Medulla oblongata (tissue), 1 donor: ENCODE data around the gene CARS1.

Source experiments
- DNase-seq: peaks from one replicate; pipeline ENCODE4 v3.0.0-alpha.2; 2015; ENCODE audit errors: extremely low spot score

The CARS1 gene

DNA sequence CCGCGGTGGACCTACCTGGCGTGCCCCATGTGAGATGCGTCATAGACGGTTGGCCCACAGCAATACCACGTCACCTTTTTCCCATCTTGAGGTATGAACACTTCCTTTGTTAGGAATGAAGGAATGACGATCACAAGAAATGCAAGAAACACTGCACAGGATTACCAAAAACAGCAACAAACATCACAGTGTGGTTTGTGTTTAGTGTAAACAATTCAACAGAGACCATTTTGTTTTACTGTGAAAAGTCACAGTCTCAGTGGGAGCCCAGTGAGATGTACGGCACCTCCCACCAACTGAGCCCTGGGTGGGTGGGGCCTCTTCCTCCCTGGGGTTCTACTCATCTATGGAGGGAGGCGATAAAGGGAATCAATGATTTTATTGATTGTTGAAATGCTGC is 16.3 kb downstream of the CARS1 start:
- DNase-seq = no peak

- DNase-seq = no peak
These were observed 19.3 kb downstream of the CARS1 start for GRCh38 chr11:3037945-3038271.

DNA sequence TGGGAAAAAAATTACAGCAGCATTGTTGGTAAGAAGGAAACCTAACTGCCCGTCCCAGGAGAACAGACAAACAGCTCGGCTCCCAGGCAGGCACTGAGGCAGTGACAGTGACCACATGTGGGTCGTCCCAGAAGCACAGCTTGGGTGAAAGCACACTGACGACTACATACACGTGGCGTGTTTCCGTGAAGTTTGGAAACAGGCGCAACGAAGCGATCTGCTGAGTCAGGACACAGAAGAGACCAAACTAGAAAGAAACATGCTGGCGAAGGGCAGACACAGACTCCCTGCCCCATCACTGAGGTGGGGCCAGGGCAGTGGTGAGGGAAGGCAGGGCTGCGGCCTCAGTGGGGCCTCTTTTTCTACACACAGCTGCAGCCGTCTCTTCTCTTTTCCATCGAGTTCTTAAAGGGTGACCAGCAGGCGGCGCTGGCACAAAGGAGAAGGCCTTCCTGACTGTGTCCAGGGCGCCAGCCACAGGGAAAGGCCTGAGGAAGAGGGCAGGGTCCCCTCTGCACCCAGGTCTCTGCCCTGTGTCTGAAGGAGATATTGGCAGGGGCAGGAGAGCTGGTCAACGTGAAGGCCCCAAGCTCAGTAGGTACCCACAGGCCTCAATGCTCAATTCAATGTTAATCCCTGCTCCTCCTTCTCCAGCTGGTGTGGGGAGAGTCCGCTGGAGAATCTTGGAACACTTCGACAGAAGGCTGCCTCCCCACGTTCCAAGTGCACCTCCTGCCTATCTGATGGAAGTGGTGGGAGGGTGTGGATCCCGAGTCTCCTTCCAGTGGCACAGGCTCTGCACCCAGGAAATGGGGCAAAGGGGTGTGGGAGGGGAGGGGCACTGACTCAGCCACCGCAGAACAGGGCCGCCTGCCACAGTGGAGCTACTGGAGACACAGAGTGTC is 19.9 kb downstream of the CARS1 start:
- peak; percentile 95 for DNase-seq

GRCh38 chr11:3036419-3036818 is 20.8 kb downstream of the CARS1 start:
- DNase-seq = peak; percentile 70

GRCh38 chr11:3035333-3035732 is 21.9 kb downstream of the CARS1 start:
- no peak for DNase-seq

DNA sequence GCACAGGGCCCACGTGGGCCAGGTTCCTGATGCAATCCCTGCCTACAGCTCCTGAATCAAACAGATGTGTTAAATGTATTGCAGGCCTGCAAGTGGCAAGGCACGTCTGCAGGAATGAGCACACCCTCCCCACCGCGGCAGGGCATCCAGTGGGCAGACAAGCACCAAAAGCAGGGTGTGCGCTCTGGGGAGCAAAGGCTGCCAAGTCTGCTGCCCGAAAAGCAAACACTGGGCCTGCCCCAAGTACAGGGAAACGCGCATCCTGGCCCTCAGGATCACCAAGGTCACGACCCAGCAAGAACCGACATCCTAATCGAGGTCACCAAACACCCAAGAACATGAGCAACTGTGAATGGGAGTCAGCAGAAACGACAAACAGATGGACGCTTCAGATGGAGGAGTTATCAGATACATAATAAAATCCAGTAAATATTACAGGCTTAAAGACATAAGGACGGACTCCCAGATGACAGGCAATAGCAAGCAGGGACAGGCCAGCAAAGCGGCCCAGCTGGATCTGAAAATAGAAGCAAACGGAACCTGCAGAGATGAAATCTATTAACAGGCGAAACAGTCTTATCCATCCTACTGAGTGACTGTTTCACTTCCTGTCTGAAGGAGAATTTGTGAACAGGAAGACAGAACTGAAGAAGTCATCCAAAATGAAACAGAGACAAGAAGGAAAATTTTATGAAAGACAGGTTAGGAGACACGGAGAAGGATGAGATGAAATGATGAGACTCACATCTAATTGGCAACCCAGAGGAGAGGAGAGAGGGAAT is 26.7 kb downstream of the CARS1 start:
- peak; percentile 65 for DNase-seq

- DNase-seq = no peak
These were observed 28.4 kb downstream of the CARS1 start for GRCh38 chr11:3028813-3029212.

- DNase-seq = no peak
These were observed 30.4 kb downstream of the CARS1 start for GRCh38 chr11:3026803-3027202.

GRCh38 chr11:3022982-3023381 is 34.2 kb downstream of the CARS1 start:
- no peak for DNase-seq

GRCh38 chr11:3022300-3022967 is 34.8 kb downstream of the CARS1 start:
- peak; percentile 71 for DNase-seq

DNA sequence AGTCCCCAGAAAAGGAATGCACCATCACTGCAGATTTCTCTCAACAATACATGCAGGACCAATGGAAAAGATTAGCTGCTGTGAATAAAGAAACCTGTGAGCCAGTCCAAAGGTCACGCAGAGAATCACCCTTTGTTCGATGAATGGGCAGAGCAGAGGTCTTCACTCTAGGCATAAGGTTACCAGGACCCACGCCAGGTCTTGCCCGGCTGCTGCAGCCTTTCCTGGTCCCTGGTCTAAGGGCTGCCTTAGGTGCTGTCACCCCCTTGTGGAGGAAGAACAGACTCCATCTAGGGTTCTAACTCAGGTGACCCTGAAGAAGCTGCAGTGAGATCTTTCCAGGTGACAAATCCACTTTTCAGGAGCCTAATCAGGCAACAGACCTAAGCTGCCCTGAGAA is 36.1 kb downstream of the CARS1 start:
- peak; percentile 80 for DNase-seq

DNA sequence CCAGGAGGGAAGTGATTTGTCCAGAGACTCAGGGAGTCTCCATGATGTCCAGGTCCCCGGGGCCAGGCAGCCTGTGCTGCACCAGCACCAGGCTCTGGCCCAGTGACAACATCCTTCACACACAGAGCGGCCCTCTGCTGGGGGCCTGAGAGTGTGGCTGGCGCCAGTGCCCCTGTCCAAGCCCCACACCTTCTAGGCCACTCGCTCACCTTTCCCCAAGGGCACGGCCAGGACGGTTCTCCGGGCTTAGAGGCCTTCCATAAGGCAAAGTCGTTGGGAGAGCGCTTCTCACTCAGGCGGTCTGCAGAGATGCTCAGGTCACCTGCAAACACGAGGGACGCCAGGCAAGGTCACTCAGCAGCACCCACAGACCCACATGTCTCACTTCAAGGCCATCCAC is 37.2 kb downstream of the CARS1 start:
- no peak for DNase-seq

DNA sequence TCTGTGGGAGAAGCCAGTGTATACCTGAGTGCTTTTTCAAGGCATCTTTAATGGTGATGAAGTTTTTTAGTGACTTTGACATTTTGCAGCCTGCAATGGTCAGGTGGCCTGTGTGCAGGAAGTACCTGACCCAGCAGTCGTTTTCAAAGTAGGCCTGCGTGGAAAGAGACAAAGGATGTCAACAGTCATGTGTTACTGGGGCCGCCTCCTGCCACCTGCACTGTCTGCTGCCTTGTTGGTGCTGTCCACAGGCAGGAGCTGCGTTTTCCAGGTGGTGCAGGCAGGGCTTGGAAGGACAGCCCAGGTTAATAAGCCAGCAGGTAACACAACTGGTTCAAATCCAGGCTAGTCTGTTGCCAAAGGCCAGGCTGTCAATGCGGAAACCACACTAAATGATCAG is 38.6 kb downstream of the CARS1 start:
- no peak for DNase-seq

GRCh38 chr11:3016861-3017260 is 40.4 kb downstream of the CARS1 start:
- no peak for DNase-seq

DNA sequence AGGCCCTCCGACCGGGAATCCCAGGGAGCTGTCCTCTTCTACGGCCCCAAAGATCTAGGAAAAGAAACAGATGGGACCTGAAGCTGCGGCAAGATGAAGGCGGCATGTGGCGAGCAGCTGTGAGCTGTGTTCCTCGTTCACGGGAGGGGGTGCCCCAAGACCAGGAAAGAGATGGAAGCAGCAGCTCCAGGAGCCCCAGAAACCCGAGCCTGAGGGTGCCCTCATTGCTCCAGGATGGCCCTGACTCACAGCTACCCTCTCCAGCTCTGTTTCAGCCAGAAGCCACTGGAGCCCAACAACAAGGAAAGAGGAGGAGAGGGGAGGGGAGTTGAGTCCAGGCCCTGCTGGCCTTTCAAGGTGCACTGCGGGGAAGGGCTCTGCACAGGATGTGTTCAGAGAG is 41.4 kb downstream of the CARS1 start:
- no peak for DNase-seq

DNA sequence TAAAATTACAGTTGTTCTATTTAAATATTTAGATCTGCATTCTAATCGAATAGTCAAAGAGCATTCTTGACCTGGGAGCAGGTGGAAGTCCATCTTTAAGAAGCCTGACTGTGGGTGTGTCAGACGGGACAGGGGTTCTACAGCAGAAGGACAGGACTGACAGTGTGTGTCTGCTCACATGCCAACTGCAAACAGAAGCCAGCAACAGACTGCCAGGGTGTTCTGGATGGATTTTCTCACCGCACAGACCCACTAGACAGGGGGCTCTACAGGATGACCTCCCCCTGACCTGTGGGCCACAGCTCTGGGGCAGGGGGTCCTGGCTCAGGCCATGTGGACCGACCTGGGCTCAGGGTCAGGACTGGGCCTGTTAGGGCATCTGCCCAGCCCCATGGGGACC is 42.3 kb downstream of the CARS1 start:
- no peak for DNase-seq

DNA sequence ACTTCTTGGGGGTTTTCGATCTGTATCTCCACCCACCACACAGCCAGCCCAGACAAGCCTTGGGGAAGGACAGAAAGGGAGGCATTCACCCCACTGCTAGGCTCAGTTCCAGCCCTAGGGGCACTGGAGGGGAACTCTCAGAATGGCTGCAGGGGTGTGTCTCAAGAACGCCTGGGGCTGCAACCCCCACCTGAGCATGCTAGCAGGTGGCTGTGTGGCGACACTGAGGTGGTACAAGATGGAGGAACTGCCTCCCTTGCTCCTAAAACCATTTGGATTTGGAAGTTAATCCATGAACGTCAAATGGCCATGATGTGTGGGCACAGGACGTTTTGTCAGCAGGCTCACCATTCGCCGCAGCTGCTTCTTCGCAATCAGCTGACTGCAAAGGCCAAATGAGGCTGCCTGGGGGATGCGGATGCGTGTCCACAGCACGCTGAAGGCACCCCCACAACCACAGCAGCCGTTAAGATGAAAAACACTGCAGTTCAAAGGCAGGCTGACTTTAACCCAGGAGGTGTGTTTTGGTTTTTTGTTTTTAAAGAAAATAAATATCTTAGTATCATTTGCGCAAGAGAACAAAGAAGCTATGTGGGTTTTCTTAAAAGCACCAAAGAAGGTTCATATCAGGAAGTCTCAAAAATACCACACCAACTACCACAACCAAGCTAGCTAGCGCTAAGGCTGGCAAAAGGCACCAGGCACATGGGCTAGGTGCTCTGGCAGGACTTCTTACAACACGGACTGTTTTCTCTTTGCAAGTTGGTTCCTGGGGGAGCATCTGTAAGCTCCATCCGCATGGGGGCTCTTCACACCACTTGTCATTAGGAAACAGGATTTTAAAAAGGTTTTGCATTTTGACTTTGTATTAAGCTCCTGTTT is 42.9 kb downstream of the CARS1 start:
- no peak for DNase-seq

DNA sequence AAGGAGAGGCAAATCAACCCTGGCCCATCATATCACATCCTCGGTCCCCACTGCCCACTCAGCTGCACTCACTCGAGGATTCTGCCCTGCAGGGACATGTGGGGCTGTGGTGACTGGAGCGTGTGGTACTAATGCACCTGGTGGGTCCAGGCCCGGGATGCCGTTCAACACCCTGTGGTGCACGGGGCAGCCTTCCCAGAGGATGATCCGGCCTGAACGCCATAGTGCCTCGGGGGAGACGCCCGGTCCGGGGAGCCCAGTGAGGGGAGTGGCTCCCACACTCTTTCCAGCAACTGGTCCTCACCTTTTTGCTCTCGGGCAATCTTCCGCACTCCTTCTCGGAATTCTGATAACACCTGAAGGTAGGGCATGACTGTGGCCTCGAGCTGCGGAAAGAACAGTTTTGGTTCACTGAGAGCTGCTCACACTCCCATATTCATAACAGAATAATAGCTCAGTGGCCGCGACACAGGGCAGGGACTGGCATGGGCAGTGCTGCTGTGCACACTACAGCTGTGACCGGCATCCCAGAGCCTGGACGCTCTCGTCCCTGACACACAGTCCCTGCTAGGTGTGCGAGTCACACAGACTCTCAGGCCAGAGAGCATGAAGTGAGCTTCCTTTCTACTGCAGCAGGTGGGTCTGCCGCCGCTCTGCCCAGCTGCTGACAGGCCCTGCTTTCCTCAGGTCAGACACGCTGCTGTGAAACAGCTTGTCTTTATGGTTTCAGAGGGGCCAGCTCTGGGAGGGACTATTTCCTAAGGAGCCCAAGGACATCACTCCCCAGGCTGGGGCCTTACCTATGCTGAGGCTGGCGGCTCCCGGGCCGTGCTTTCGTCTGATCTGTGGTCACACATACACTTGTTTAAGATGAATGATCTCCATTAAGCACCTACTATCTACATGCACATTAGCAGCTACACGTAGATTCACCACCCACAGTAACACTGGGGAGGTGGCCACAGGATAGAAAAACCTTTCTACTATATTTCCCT is 45.0 kb downstream of the CARS1 start:
- DNase-seq = no peak

DNA sequence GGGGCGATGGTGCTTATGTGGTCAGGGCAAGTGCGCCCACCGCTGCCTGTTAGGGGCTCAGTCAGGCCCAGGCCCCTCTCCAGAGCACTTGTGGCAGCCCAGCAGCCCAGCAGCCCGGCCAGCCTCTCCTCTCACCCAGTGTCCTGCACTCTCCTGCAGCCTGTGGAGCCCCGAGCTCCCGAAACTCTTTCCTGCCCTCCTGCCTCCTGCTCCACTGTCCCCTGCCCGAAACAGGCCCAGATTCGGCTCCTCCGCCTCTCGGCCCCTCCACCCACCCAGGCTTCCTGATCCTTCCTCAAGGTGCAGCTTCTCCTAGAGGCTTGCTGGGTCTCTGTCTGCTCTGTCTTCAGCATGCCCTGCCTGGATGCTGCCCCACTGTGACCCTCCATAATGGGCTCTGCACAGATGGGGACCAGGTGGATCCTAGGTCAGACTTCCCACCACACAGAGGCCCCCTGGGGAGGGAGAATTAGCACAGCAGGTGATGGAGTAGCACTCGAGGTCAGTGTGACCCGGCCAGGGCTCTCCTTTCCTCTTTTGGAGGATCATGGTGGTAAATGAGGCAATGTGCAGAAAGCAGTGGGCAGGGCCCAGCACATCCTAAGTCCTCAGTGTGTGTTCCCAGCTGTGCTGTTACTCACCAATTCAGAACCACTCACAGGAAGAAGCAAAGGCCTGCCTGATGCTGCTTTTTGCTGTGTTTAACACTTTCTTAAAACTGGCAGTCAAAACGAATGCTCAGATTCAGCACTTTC is 46.5 kb downstream of the CARS1 start:
- DNase-seq = no peak

DNA sequence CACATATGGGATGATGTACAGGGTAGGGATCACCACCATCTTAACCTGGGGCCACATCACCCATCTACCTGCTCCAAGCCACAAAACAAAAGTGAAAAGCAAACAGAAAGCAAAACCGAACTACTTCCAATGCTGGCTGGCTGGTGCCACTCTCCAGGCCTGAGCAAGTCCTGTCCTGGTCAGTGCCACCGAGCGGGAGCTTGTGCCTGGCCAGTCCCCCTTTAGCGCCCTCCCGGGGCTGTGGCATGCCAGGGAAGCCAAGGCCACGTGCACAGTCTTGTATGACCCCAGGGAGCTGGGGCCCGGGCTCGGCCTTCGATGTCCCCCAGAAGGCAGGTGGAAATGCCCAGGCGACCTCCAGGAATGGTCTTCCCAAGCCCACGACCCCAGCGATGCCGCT is 47.2 kb downstream of the CARS1 start:
- no peak for DNase-seq
